ENCODE measurements around the gene DDX41.

DNA sequence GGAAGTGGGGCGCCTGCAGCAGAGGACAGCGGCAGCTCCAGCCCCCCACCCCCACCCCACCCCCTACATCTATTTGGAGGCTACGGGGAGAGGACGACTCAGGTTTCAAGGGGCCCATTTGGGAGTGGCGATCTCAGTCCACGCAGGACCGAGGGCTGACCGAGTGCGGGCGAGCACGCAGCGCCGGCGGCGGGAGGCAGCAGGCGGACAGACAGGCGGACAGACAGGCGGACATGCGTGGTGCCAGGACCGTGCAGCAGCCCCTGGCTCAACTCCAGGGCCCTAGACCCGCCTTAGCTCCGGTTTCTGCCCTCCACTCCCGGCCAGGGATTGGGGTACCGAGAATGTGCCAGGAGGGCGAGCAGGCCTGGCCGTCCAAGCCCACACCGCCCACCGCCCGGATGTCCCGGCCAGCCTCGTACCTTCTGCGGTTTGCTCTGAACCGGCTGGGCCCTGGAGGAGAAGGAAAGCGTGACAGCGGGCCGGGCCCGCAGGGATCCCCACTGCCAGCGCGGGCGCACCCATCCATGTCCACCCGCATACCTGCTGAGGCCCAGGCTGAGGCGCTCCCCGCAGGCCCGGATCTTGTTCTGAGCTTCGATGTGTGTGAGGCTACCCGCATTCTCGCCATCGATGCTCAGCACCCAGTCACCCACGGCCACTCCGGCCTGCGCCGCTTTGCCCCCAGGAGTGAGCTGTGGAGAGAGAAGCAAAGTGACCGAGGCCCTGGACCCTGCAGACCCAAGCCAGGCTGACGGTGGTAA lies 24.6 kb downstream of the DDX41 start:
- TF ChIP-seq MYC (IDR thresholded peaks at IDR 0.05; ENCODE audit: insufficient read depth, insufficient read length, insufficient replicate concordance, low read length, severe bottlenecking) (no peak), RCOR1 (conservative IDR thresholded peaks at IDR 0.05; ENCODE audit: low read depth, low read length) (no peak), BHLHE40 (IDR thresholded peaks at IDR 0.05; ENCODE audit: borderline replicate concordance in 1 of 2, low read depth in 2 of 2, low read length in 1 of 2) (no peak), NR2C2 (IDR thresholded peaks at IDR 0.05; ENCODE audit: borderline replicate concordance, control insufficient read depth, insufficient read length, low read depth) (no peak)
- TF ChIP-seq, protein P1, sequence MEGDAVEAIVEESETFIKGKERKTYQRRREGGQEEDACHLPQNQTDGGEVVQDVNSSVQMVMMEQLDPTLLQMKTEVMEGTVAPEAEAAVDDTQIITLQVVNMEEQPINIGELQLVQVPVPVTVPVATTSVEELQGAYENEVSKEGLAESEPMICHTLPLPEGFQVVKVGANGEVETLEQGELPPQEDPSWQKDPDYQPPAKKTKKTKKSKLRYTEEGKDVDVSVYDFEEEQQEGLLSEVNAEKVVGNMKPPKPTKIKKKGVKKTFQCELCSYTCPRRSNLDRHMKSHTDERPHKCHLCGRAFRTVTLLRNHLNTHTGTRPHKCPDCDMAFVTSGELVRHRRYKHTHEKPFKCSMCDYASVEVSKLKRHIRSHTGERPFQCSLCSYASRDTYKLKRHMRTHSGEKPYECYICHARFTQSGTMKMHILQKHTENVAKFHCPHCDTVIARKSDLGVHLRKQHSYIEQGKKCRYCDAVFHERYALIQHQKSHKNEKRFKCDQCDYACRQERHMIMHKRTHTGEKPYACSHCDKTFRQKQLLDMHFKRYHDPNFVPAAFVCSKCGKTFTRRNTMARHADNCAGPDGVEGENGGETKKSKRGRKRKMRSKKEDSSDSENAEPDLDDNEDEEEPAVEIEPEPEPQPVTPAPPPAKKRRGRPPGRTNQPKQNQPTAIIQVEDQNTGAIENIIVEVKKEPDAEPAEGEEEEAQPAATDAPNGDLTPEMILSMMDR (IDR thresholded peaks at IDR 0.05 in 2 of 3, conservative IDR thresholded peaks at IDR 0.05 in 1 of 3; ENCODE audit: control insufficient read depth in 2 of 3, extremely low read depth in 1 of 3, insufficient read depth in 1 of 3, low read depth in 3 of 3, low read length in 3 of 3): no peak
- TF ChIP-seq, protein P2, sequence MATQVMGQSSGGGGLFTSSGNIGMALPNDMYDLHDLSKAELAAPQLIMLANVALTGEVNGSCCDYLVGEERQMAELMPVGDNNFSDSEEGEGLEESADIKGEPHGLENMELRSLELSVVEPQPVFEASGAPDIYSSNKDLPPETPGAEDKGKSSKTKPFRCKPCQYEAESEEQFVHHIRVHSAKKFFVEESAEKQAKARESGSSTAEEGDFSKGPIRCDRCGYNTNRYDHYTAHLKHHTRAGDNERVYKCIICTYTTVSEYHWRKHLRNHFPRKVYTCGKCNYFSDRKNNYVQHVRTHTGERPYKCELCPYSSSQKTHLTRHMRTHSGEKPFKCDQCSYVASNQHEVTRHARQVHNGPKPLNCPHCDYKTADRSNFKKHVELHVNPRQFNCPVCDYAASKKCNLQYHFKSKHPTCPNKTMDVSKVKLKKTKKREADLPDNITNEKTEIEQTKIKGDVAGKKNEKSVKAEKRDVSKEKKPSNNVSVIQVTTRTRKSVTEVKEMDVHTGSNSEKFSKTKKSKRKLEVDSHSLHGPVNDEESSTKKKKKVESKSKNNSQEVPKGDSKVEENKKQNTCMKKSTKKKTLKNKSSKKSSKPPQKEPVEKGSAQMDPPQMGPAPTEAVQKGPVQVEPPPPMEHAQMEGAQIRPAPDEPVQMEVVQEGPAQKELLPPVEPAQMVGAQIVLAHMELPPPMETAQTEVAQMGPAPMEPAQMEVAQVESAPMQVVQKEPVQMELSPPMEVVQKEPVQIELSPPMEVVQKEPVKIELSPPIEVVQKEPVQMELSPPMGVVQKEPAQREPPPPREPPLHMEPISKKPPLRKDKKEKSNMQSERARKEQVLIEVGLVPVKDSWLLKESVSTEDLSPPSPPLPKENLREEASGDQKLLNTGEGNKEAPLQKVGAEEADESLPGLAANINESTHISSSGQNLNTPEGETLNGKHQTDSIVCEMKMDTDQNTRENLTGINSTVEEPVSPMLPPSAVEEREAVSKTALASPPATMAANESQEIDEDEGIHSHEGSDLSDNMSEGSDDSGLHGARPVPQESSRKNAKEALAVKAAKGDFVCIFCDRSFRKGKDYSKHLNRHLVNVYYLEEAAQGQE (IDR thresholded peaks at IDR 0.05; ENCODE audit: low read depth, low read length): no peak
- TF ChIP-seq, protein P3, sequence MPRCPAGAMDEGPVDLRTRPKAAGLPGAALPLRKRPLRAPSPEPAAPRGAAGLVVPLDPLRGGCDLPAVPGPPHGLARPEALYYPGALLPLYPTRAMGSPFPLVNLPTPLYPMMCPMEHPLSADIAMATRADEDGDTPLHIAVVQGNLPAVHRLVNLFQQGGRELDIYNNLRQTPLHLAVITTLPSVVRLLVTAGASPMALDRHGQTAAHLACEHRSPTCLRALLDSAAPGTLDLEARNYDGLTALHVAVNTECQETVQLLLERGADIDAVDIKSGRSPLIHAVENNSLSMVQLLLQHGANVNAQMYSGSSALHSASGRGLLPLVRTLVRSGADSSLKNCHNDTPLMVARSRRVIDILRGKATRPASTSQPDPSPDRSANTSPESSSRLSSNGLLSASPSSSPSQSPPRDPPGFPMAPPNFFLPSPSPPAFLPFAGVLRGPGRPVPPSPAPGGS (IDR thresholded peaks at IDR 0.05; ENCODE audit: borderline replicate concordance, insufficient read depth, low read depth, low read length, poor library complexity, severe bottlenecking): no peak

All from GM12878 (cell line).